CD4-positive, alpha-beta T cell (primary cell): Measurements from ENCODE around the gene MS4A2. TPM values are rescaled to one million over a fixed set of nuclear protein-coding genes. Genes with fewer than 3 reads are reported as not detected.

Source experiments
- ATAC-seq: fragments of 200-7000 bp; cut with Tn5 transposase; one replicate; pipeline ENCODE4 v1.10.0; 2022; ENCODE audit warnings: mild to moderate bottlenecking; ENCODE audit not compliant: poor library complexity
- CTCF ChIA-PET: fragments of 350-600 bp; sonication (Branson Sonifier 250); formaldehyde crosslinking; loops from one replicate; lab custom pipeline; 2021; ENCODE audit warnings: antibody characterized with exemption, inconsistent platforms; lab: Charles Lee
- POLR2A ChIA-PET: fragments of 350-600 bp; sonication (Branson Sonifier 250); formaldehyde crosslinking; loops from one replicate; lab custom pipeline; 2021; ENCODE audit warnings: antibody characterized with exemption, inconsistent platforms; lab: Charles Lee
- DNase-seq, 14 experiments: peaks; one replicate each; pipeline ENCODE4 v3.0.0-alpha.2; 2013 to 2020; ENCODE audit warnings: mixed read lengths in 2 of 14
- H3K27ac ChIP-seq, 2 donors: one replicate each; pipeline versions ENCODE4 v1.5.1 to v1.7.0; 2013; ENCODE audit warnings: low read length in 2 of 2, low read depth in 1 of 2, mild to moderate bottlenecking in 1 of 2
- H3K27me3 ChIP-seq, 2 experiments: 1 replicate in 1 of 2; 2 replicates in 1 of 2; pipeline versions ENCODE4 v1.6.1 to v1.7.0; 2013; ENCODE audit warnings: low read length in 2 of 2, control low read depth in 1 of 2, mild to moderate bottlenecking in 1 of 2, moderate library complexity in 1 of 2; ENCODE audit not compliant: insufficient read depth in 2 of 2, control insufficient read depth in 1 of 2
- H3K36me3 ChIP-seq: one replicate; pipeline ENCODE4 v1.6.1; 2013; ENCODE audit warnings: low read length, control low read depth; ENCODE audit not compliant: insufficient read depth
- H3K4me1 ChIP-seq: one replicate; pipeline ENCODE4 v1.6.1; 2013; ENCODE audit warnings: low read length, control low read depth; ENCODE audit not compliant: insufficient read depth
- H3K4me3 ChIP-seq: one replicate; pipeline ENCODE4 v1.5.1; 2013; ENCODE audit warnings: mild to moderate bottlenecking, low read length, moderate library complexity
- H3K9me3 ChIP-seq, 2 experiments: 1 replicate in 1 of 2; 2 replicates in 1 of 2; pipeline versions ENCODE4 v1.6.1 to v1.7.0; 2013; ENCODE audit warnings: low read length in 2 of 2, mild to moderate bottlenecking in 2 of 2, control low read depth in 1 of 2, moderate library complexity in 1 of 2; ENCODE audit not compliant: control insufficient read depth in 1 of 2, insufficient read depth in 1 of 2
- H3K27ac Mint-ChIP-seq: one replicate; pipeline ENCODE4 v1.8.0; 2020; ENCODE audit warnings: mixed read lengths
- H3K27me3 Mint-ChIP-seq: one replicate; pipeline ENCODE4 v1.8.0; 2021; ENCODE audit warnings: mixed read lengths
- H3K36me3 Mint-ChIP-seq: one replicate; pipeline ENCODE4 v1.8.0; 2021; ENCODE audit warnings: low read depth, mixed read lengths
- H3K4me1 Mint-ChIP-seq: one replicate; pipeline ENCODE4 v1.8.0; 2021; ENCODE audit warnings: low read depth, mixed read lengths
- H3K4me3 Mint-ChIP-seq: one replicate; pipeline ENCODE4 v1.8.0; 2020; ENCODE audit warnings: mild to moderate bottlenecking, mixed read lengths
- H3K9me3 Mint-ChIP-seq: one replicate; pipeline ENCODE4 v1.8.0; 2020; ENCODE audit warnings: mixed read lengths
- CTCF ChIP-seq: fragments of 200-600 bp; IDR thresholded peaks from one replicate; pipeline ENCODE4 v1.8.0; 2022; ENCODE audit warnings: antibody characterized with exemption, mild to moderate bottlenecking
- intact Hi-C, 2 experiments: fragments of 100-400 bp; cut with DNase I in 1 of 2; cut with micrococcal nuclease in 1 of 2; formaldehyde crosslinking; loops; one replicate each; pipeline versions ENCODE4 v1.15.1 to v1.9.0; 2023 to 2025; cut with DNase I, micrococcal nuclease
- total RNA-seq, 174 experiments: library from RNA in 2 of 174; stranded (reverse) in 2 of 174; gene quantifications; one replicate each; pipeline ENCODE4 v1.2.3 and lab custom pipeline; 2021 to 2026

Gene MS4A2
- total RNA-seq, 2 experiments from 2014 or later = not detected

DNA sequence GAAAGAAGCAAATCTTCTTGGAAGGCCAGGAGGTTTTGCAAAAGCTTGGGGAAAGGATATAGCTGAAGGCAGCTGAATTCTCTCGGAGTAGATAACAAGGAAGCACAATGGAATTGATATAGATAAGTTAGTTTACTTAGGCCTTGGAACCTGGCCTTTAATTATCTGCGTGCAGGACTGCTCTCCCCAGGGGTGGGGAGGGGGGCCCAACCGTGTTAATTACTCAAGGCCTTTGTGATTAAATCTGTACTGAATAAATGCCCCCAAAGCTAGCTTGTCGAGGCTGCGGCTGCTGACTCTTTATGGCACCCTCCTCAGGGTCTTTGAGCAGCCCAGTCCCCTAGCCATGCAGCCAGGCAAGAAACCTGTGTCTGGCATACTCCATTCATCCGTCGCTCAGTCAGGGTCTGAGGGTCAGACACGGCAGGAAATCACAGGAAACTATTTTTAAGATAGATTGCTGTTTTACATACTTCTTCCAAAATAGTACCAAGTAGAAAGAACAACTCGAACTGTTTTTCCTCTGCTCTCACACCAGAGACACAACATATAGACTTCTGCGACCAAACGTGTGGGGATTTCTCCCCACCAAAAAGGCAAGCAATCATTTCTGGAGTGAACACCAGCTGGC lies 36.5 kb downstream of the MS4A2 start:
- Mint-ChIP-seq H3K27ac (no peak overlapping the region), H3K4me1 (no peaks in the 10 kb centered on the region), H3K27me3 (no peaks in the 10 kb centered on the region), H3K9me3 (no peaks in the 10 kb centered on the region), H3K4me3 (no peak overlapping the region), H3K36me3 (no peaks in the 10 kb centered on the region)
- no peaks in the 10 kb centered on the region for H3K27me3 ChIP-seq
- no peak for TF ChIP-seq CTCF
- H3K36me3 ChIP-seq = no peaks in the 10 kb centered on the region
- ATAC-seq (no peak), DNase-seq (no peak)
- CTCF ChIA-PET = no interaction called here
- POLR2A ChIA-PET = no interaction called here
- intact Hi-C loops = no loop called here
- no peaks in the 10 kb centered on the region for H3K9me3 ChIP-seq
- no peak overlapping the region for H3K27ac ChIP-seq
- H3K4me3 ChIP-seq = no peak overlapping the region
- no peaks in the 10 kb centered on the region for H3K4me1 ChIP-seq

DNA sequence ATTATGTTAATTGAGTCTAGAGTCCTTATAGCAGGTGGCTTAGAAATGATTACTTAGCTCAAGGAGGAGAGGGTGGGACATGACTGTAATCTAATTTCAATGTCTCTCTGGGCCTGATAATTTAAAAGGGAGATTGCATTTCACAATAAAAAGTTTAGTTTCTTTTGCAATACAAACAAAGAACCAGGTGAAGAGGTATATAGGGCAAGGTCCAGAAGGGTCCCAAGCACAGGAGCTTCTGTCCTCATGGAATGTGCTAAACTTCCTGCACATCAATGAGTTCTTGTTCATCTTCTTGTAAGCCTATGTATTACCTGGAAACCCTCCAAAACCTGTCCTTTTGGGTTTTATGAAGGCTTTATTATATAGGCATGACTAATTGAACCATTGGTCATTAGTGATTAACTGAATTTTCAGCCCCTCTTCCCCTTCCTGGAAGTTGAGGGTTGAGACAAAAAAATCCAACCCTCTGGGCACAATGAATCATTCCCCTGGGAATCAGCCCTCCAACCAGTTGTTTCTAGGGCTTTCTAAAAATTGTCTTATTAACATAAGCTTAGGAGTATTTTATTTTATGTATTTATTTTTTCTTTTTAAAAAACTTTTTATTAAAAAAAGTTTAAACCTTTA lies 37.6 kb downstream of the MS4A2 start:
- POLR2A ChIA-PET = no interaction called here
- Mint-ChIP-seq H3K27ac (no peak overlapping the region), H3K9me3 (no peaks in the 10 kb centered on the region), H3K4me1 (no peaks in the 10 kb centered on the region), H3K4me3 (no peak overlapping the region), H3K27me3 (no peaks in the 10 kb centered on the region), H3K36me3 (no peaks in the 10 kb centered on the region)
- no peaks in the 10 kb centered on the region for H3K4me1 ChIP-seq
- H3K9me3 ChIP-seq = no peaks in the 10 kb centered on the region
- DNase-seq (no peak), ATAC-seq (no peak)
- no peak overlapping the region for H3K27ac ChIP-seq
- CTCF ChIA-PET = no interaction called here
- intact Hi-C loops = no loop called here
- no peaks in the 10 kb centered on the region for H3K36me3 ChIP-seq
- H3K4me3 ChIP-seq = no peak overlapping the region
- TF ChIP-seq CTCF = no peak
- H3K27me3 ChIP-seq = no peaks in the 10 kb centered on the region

GRCh38 chr11:60127311-60127811 lies 38.9 kb downstream of the MS4A2 start:
- POLR2A ChIA-PET = no interaction called here
- TF ChIP-seq CTCF = no peak
- no peaks in the 10 kb centered on the region for H3K9me3 Mint-ChIP-seq
- H3K4me3 Mint-ChIP-seq = no peak overlapping the region
- Histone ChIP-seq H3K4me3 (no peak overlapping the region), H3K4me1 (no peaks in the 10 kb centered on the region), H3K9me3 (no peaks in the 10 kb centered on the region), H3K27ac (no peak overlapping the region), H3K27me3 (no peaks in the 10 kb centered on the region), H3K36me3 (no peaks in the 10 kb centered on the region)
- ATAC-seq = no peak
- DNase-seq = no peak
- no peaks in the 10 kb centered on the region for H3K36me3 Mint-ChIP-seq
- intact Hi-C loops = no loop called here
- H3K4me1 Mint-ChIP-seq = no peaks in the 10 kb centered on the region
- no peak overlapping the region for H3K27ac Mint-ChIP-seq
- CTCF ChIA-PET = no interaction called here
- no peaks in the 10 kb centered on the region for H3K27me3 Mint-ChIP-seq
